ENCODE measurements around the gene CAPRIN1. TPM values are rescaled to one million over a fixed set of nuclear protein-coding genes. Genes with fewer than 3 reads are reported as not detected.
A peak's percentile ranks its signal among the peaks of the same experiment; 100 is the strongest.

Gene CAPRIN1
- total RNA-seq, 1 donor from 2014 or later, result 97.9 TPM

DNA sequence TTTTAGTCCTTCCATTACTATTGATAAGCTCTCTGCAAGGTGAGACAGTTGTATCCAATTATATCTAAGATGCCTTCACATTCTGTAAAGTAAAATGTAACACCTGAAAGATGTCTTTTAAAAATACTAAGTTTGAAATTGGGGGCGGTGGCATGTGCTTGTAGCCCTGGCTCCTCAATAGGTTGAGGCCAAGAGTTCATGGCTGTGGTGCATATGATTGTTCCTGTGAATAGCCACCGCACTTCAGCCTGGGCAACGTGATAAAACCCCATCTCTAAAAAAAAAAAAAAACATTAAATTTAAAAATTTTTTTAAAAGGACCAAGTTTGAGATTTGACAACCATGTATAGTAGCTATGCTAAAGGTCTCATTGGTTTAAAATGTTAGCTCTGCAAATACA lies 20.5 kb downstream of the CAPRIN1 start:
- TF ChIP-seq, protein P1, sequence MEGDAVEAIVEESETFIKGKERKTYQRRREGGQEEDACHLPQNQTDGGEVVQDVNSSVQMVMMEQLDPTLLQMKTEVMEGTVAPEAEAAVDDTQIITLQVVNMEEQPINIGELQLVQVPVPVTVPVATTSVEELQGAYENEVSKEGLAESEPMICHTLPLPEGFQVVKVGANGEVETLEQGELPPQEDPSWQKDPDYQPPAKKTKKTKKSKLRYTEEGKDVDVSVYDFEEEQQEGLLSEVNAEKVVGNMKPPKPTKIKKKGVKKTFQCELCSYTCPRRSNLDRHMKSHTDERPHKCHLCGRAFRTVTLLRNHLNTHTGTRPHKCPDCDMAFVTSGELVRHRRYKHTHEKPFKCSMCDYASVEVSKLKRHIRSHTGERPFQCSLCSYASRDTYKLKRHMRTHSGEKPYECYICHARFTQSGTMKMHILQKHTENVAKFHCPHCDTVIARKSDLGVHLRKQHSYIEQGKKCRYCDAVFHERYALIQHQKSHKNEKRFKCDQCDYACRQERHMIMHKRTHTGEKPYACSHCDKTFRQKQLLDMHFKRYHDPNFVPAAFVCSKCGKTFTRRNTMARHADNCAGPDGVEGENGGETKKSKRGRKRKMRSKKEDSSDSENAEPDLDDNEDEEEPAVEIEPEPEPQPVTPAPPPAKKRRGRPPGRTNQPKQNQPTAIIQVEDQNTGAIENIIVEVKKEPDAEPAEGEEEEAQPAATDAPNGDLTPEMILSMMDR (IDR thresholded peaks at IDR 0.05; ENCODE audit: insufficient read depth, low read length, severe bottlenecking), result no peak
- FAIRE-seq, result no peak
- Histone ChIP-seq H3K4me3 (ENCODE audit: low read depth, low read length) (no peak overlapping the region), H3K36me3 (ENCODE audit: control insufficient read depth, insufficient read depth, low read length) (peaks cover 2% of the 10 kb centered on the region), H3K27me3 (ENCODE audit: control insufficient read depth, insufficient read depth, low read length) (no peaks in the 10 kb centered on the region)
- no peak for DNase-seq (ENCODE audit: low read depth)

DNA sequence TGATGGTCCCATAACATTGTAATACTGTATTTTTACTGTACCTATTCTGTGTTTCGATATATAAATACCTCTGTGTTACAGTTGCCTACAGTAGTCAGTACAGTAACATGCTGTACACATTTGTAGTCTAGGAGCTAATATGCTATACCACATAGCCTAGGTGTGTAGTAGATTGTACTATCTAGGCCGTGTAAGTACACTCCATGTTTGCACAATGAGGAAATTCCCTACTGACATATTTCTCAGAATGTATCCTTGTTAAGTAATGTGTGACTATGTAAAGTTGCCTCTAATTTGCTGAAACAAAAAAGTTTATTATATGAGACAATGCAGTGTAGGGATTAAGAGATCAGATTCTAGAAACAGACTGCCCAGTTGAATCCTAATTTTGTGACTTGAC lies 21.3 kb downstream of the CAPRIN1 start:
- Histone ChIP-seq H3K4me3 (ENCODE audit: low read depth, low read length) (no peak overlapping the region), H3K36me3 (ENCODE audit: control insufficient read depth, insufficient read depth, low read length) (peaks cover 4% of the 10 kb centered on the region), H3K27me3 (ENCODE audit: control insufficient read depth, insufficient read depth, low read length) (no peaks in the 10 kb centered on the region)
- TF ChIP-seq, protein P1 (IDR thresholded peaks at IDR 0.05; ENCODE audit: insufficient read depth, low read length, severe bottlenecking), result no peak
- DNase-seq (ENCODE audit: low read depth) (no peak), FAIRE-seq (no peak)

DNA sequence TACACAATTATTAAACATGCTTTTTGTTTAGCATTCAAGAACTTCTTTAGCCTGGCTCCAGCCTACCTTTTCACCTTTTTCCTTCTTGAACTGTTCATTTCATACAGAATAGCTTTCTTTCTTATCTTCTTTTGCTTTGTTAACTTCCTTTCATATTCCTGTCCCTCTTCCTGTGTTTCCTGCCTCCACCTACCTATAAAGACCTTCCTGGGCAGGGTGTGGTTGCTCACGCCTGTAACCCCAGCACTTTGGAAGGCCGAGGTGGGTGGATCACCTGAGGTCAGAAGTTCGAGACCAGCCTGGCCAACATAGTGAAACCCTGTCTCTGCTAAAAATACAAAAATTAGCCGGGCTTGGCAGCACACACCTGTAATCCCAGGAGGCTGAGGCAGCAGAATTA lies 22.9 kb downstream of the CAPRIN1 start:
- peaks cover 7% of the 10 kb centered on the region for H3K36me3 ChIP-seq (ENCODE audit: control insufficient read depth, insufficient read depth, low read length)
- H3K27me3 ChIP-seq (ENCODE audit: control insufficient read depth, insufficient read depth, low read length), result no peaks in the 10 kb centered on the region
- DNase-seq (ENCODE audit: low read depth) (no peak), FAIRE-seq (no peak)
- no peak overlapping the region for H3K4me3 ChIP-seq (ENCODE audit: low read depth, low read length)
- TF ChIP-seq, protein P1 (IDR thresholded peaks at IDR 0.05; ENCODE audit: insufficient read depth, low read length, severe bottlenecking), result no peak

DNA sequence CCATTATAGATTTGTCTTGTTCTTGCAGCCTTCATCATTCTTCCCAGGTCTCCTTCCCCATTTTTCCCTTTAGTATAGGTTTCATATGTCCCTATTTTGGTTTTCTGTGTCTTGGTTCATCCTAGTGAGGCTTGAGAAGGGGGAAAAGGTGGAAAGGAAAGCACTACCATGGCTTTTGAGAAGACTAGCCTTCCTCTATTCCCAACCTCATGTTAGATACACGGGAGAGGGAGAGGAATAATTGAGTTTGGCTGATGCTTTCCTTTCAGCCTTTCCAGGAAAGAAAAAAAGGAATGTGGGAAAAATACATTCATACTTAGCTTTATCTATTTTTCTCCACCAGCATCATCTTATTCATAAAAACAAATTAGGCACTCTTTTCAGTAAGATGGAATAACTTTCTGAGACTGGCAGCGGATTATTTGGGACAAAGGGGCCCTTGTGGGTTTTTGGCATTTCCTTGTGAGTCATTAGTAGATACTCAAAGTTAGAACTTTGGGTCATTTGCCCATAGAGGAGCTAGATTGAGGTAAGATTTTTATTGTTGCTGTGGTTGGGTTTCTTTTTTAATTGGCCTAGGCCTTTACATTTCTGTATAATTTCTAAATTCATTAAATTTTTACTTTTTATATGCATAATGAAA lies 23.8 kb downstream of the CAPRIN1 start:
- TF ChIP-seq, protein P1 (IDR thresholded peaks at IDR 0.05; ENCODE audit: insufficient read depth, low read length, severe bottlenecking), result no peak
- peaks cover 7% of the 10 kb centered on the region for H3K36me3 ChIP-seq (ENCODE audit: control insufficient read depth, insufficient read depth, low read length)
- DNase-seq (ENCODE audit: low read depth) (peak; percentile 49), FAIRE-seq (no peak)
- H3K4me3 ChIP-seq (ENCODE audit: low read depth, low read length), result no peak overlapping the region
- H3K27me3 ChIP-seq (ENCODE audit: control insufficient read depth, insufficient read depth, low read length), result no peaks in the 10 kb centered on the region

DNA sequence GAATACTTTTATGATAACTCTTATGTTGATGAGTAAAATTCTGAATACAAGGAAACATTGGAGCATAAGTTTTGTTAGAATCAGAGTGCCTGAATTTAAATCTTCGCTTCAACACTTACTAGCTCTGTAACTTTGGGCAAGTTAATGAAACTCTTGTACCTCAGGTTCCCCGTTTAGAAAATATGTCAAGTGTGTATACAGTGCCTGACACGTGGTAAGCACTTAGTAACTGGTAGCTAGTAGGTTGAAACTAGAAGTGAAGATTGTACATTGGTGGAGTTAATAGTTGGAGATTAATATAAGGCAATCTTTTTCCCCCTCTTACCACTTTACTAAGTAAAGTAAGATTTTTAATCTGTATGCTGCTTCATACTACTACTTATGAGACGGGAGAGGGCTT lies 29.1 kb downstream of the CAPRIN1 start:
- Histone ChIP-seq H3K27me3 (ENCODE audit: control insufficient read depth, insufficient read depth, low read length) (no peaks in the 10 kb centered on the region), H3K36me3 (ENCODE audit: control insufficient read depth, insufficient read depth, low read length) (peaks cover 20% of the 10 kb centered on the region), H3K4me3 (ENCODE audit: low read depth, low read length) (no peak overlapping the region)
- no peak for DNase-seq (ENCODE audit: low read depth)
- no peak for FAIRE-seq
- TF ChIP-seq, protein P1 (IDR thresholded peaks at IDR 0.05; ENCODE audit: insufficient read depth, low read length, severe bottlenecking), result no peak

DNA sequence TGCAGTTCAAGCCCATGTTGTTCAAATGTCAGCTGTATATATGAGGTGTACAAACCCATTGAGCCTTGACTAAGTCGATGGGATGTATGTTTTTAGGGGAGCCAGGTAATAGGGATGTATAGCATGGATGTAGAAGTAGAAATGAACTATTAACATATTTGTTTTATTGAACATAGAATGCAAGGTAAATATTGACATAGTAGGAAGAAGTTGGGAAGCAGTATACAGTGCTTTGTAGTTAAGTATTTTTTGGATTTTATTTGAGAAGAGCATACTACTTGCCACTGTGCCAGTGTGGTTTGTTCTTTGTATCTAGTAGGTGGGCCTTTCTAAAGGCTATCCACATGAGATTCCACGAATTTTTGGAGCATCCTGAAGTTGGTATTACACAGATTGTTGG lies 33.1 kb downstream of the CAPRIN1 start:
- no peaks in the 10 kb centered on the region for H3K27me3 ChIP-seq (ENCODE audit: control insufficient read depth, insufficient read depth, low read length)
- DNase-seq (ENCODE audit: low read depth), result no peak
- no peak for FAIRE-seq
- peaks cover 20% of the 10 kb centered on the region for H3K36me3 ChIP-seq (ENCODE audit: control insufficient read depth, insufficient read depth, low read length)
- H3K4me3 ChIP-seq (ENCODE audit: low read depth, low read length), result no peak overlapping the region
- TF ChIP-seq, protein P1 (IDR thresholded peaks at IDR 0.05; ENCODE audit: insufficient read depth, low read length, severe bottlenecking), result no peak
